ENCODE measurements around the gene MAPK8.

GRCh38 chr10:48423884-48424283 lies 117.4 kb downstream of the MAPK8 start:
- TF ChIP-seq POLR2A (IDR thresholded peaks at IDR 0.05; ENCODE audit: low read depth, low read length) (no peak), TAF1 (IDR thresholded peaks at IDR 0.05; ENCODE audit: borderline replicate concordance, low read depth, low read length) (no peak), POLR2AphosphoS5 (IDR thresholded peaks at IDR 0.05; ENCODE audit: low read depth, low read length) (no peak)
